CD8-positive, alpha-beta memory T cell (primary cell): ENCODE data around the gene FUT8. TPM values are rescaled to one million over a fixed set of nuclear protein-coding genes. Genes with fewer than 3 reads are reported as not detected.
A peak's percentile ranks its signal among the peaks of the same experiment; 100 is the strongest.

Experiments used
- CTCF ChIA-PET: fragments of 350-600 bp; sonication (Branson Sonifier 250); formaldehyde crosslinking; loops from one replicate; lab custom pipeline; 2021; ENCODE audit warnings: antibody characterized with exemption; lab: Charles Lee
- POLR2A ChIA-PET: fragments of 350-600 bp; sonication (Branson Sonifier 250); formaldehyde crosslinking; loops from one replicate; lab custom pipeline; 2021; ENCODE audit warnings: antibody characterized with exemption; lab: Charles Lee
- DNase-seq, 5 donors: peaks; one replicate each; pipeline versions ENCODE4 v3.0.0 to v3.0.0-alpha.2; 2020 to 2022; ENCODE audit warnings: mixed read lengths in 1 of 5
- H3K27ac ChIP-seq: one replicate; pipeline ENCODE4 v1.7.0; 2013; ENCODE audit warnings: low read depth, mild to moderate bottlenecking, low read length, moderate library complexity
- H3K27me3 ChIP-seq: 2 replicates; pipeline ENCODE4 v1.7.0; 2013; ENCODE audit warnings: low read length, mild to moderate bottlenecking; ENCODE audit not compliant: insufficient read depth, poor library complexity, severe bottlenecking
- H3K36me3 ChIP-seq: 2 replicates; pipeline ENCODE4 v1.7.0; 2013; ENCODE audit warnings: mild to moderate bottlenecking, low read length, moderate library complexity; ENCODE audit not compliant: insufficient read depth
- H3K4me1 ChIP-seq: 2 replicates; pipeline ENCODE4 v1.7.0; 2013; ENCODE audit warnings: mild to moderate bottlenecking, low read length, moderate library complexity; ENCODE audit not compliant: insufficient read depth
- H3K4me3 ChIP-seq: 2 replicates; pipeline ENCODE4 v1.7.0; 2013; ENCODE audit warnings: mild to moderate bottlenecking, low read length
- H3K9me3 ChIP-seq: 2 replicates; pipeline ENCODE4 v1.7.0; 2013; ENCODE audit warnings: mild to moderate bottlenecking, low read length
- H3K27ac Mint-ChIP-seq, 8 donors: one replicate each; pipeline ENCODE4 v1.8.0; 2020 to 2021; ENCODE audit warnings: mixed read lengths in 8 of 8, mild to moderate bottlenecking in 6 of 8, inconsistent platforms in 3 of 8, moderate library complexity in 3 of 8
- H3K27me3 Mint-ChIP-seq, 2 donors: one replicate each; pipeline ENCODE4 v1.8.0; 2020 to 2021; ENCODE audit warnings: mixed read lengths in 2 of 2, mild to moderate bottlenecking in 1 of 2, moderate library complexity in 1 of 2
- H3K36me3 Mint-ChIP-seq, 3 donors: one replicate each; pipeline ENCODE4 v1.8.0; 2020 to 2021; ENCODE audit warnings: mixed read lengths in 3 of 3, inconsistent platforms in 1 of 3, mild to moderate bottlenecking in 1 of 3
- H3K4me1 Mint-ChIP-seq, 3 donors: one replicate each; pipeline ENCODE4 v1.8.0; 2020 to 2021; ENCODE audit warnings: mixed read lengths in 3 of 3, inconsistent platforms in 1 of 3, mild to moderate bottlenecking in 1 of 3
- H3K4me3 Mint-ChIP-seq, 7 donors: one replicate each; pipeline ENCODE4 v1.8.0; 2020 to 2021; ENCODE audit warnings: mixed read lengths in 7 of 7, mild to moderate bottlenecking in 6 of 7, moderate library complexity in 4 of 7, inconsistent platforms in 2 of 7
- H3K9me3 Mint-ChIP-seq, 5 donors: one replicate each; pipeline ENCODE4 v1.8.0; 2020 to 2022; ENCODE audit warnings: mixed read lengths in 5 of 5, mild to moderate bottlenecking in 3 of 5, moderate library complexity in 2 of 5, inconsistent platforms in 1 of 5
- polyA plus RNA-seq: library from polyadenylated mRNA; unstranded; fragments of 300-500 nt; fragmentation: Illumina TruSeq; gene quantifications from one replicate; pipeline ENCODE4 v1.2.3, GENCODE V29; 2021
- total RNA-seq, 2 experiments: library from RNA; stranded (reverse); gene quantifications; one replicate each; pipeline ENCODE4 v1.2.3, GENCODE V29; 2021

FUT8 gene
- total and polyA plus RNA-seq, 3 experiments from 2014 or later: 13.3 to 81.7 (median 76.0) TPM

DNA sequence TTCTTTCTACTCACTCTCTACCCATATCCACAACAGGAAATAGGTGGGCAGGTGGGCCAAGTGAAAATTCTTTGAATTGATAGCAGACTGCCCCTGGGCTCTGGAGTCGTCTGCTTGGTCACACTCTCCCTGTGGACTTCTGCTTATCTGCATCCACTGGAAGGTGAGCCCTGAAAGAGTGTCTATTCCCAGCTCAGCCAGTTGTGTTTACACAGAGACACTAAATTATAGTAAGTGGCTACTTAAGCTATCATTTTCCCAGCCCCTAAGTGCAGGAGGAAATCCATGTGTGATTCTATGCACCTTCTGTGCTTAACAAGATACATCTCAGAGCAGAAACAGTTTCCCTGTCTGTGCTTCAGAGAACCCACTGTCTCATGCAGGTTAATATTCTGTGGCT, 338.4 kb downstream of the FUT8 start:
- POLR2A ChIA-PET: no interaction called here
- H3K27me3 Mint-ChIP-seq: no peaks in the 10 kb centered on the region
- peaks cover 0 to 9% (median under 1%) of the 10 kb centered on the region in 3 donors for H3K36me3 Mint-ChIP-seq
- no peak overlapping the region for H3K4me3 ChIP-seq
- no peaks in the 10 kb centered on the region for H3K9me3 ChIP-seq
- no peaks in the 10 kb centered on the region for H3K36me3 ChIP-seq
- CTCF ChIA-PET: no interaction called here
- no peaks in the 10 kb centered on the region for H3K9me3 Mint-ChIP-seq
- DNase-seq: no peak
- no peaks in the 10 kb centered on the region for H3K4me1 ChIP-seq
- H3K27me3 ChIP-seq: no peaks in the 10 kb centered on the region
- H3K27ac ChIP-seq: no peak overlapping the region
- H3K27ac Mint-ChIP-seq: peak overlapping the region in 3 of 8 donors; percentile 4 to 42 (median 23)
- H3K4me3 Mint-ChIP-seq: no peak overlapping the region
- H3K4me1 Mint-ChIP-seq: peaks cover 0 to 3% (median 0%) of the 10 kb centered on the region in 3 donors

GRCh38 chr14:65751510-65751909, 339.0 kb downstream of the FUT8 start:
- no peaks in the 10 kb centered on the region for H3K4me1 ChIP-seq
- POLR2A ChIA-PET: no interaction called here
- H3K4me3 Mint-ChIP-seq: no peak overlapping the region
- no peak overlapping the region for H3K4me3 ChIP-seq
- no peaks in the 10 kb centered on the region for H3K27me3 Mint-ChIP-seq
- no peak for DNase-seq
- H3K9me3 Mint-ChIP-seq: no peaks in the 10 kb centered on the region
- no peak overlapping the region for H3K27ac ChIP-seq
- H3K36me3 Mint-ChIP-seq: peaks cover 0 to 2% (median 0%) of the 10 kb centered on the region in 3 donors
- peak overlapping the region in 3 of 8 donors; percentile 14 to 23 (median 15) for H3K27ac Mint-ChIP-seq
- H3K36me3 ChIP-seq: no peaks in the 10 kb centered on the region
- CTCF ChIA-PET: no interaction called here
- H3K4me1 Mint-ChIP-seq: peaks cover 0 to 3% (median 0%) of the 10 kb centered on the region in 3 donors
- no peaks in the 10 kb centered on the region for H3K9me3 ChIP-seq
- H3K27me3 ChIP-seq: no peaks in the 10 kb centered on the region

GRCh38 chr14:65753061-65753460, 340.5 kb downstream of the FUT8 start:
- H3K4me3 Mint-ChIP-seq: no peak overlapping the region
- CTCF ChIA-PET: no interaction called here
- no peaks in the 10 kb centered on the region for H3K27me3 Mint-ChIP-seq
- H3K36me3 Mint-ChIP-seq: no peaks in the 10 kb centered on the region
- no peak overlapping the region for H3K4me3 ChIP-seq
- peaks cover 0 to 3% (median 0%) of the 10 kb centered on the region in 3 donors for H3K4me1 Mint-ChIP-seq
- no peaks in the 10 kb centered on the region for H3K9me3 Mint-ChIP-seq
- no peaks in the 10 kb centered on the region for H3K4me1 ChIP-seq
- H3K36me3 ChIP-seq: no peaks in the 10 kb centered on the region
- POLR2A ChIA-PET: no interaction called here
- peak overlapping the region in 1 of 8 donors; percentile 20 for H3K27ac Mint-ChIP-seq
- no peaks in the 10 kb centered on the region for H3K9me3 ChIP-seq
- DNase-seq: no peak
- no peak overlapping the region for H3K27ac ChIP-seq
- H3K27me3 ChIP-seq: no peaks in the 10 kb centered on the region

GRCh38 chr14:65755331-65755730, 342.8 kb downstream of the FUT8 start:
- ChIA-PET CTCF (no interaction called here), POLR2A (no interaction called here)
- peaks cover 0 to 7% (median 0%) of the 10 kb centered on the region in 5 donors for H3K9me3 Mint-ChIP-seq
- H3K36me3 ChIP-seq: no peaks in the 10 kb centered on the region
- H3K27ac ChIP-seq: no peak overlapping the region
- H3K4me3 ChIP-seq: no peak overlapping the region
- no peaks in the 10 kb centered on the region for H3K9me3 ChIP-seq
- H3K27me3 Mint-ChIP-seq: no peaks in the 10 kb centered on the region
- DNase-seq: no peak
- H3K4me1 Mint-ChIP-seq: peaks cover 0 to 3% (median 0%) of the 10 kb centered on the region in 3 donors
- no peak overlapping the region for H3K4me3 Mint-ChIP-seq
- no peaks in the 10 kb centered on the region for H3K4me1 ChIP-seq
- H3K27ac Mint-ChIP-seq: no peak overlapping the region
- H3K36me3 Mint-ChIP-seq: peaks cover 0 to 4% (median 0%) of the 10 kb centered on the region in 3 donors
- H3K27me3 ChIP-seq: no peaks in the 10 kb centered on the region

GRCh38 chr14:65756880-65757279, 344.4 kb downstream of the FUT8 start:
- Histone ChIP-seq H3K4me3 (no peak overlapping the region), H3K36me3 (no peaks in the 10 kb centered on the region), H3K9me3 (no peaks in the 10 kb centered on the region), H3K27me3 (no peaks in the 10 kb centered on the region), H3K27ac (no peak overlapping the region), H3K4me1 (no peaks in the 10 kb centered on the region)
- peaks cover 0 to 4% of the 10 kb centered on the region in 2 donors for H3K27me3 Mint-ChIP-seq
- H3K27ac Mint-ChIP-seq: no peak overlapping the region
- no peak overlapping the region for H3K4me3 Mint-ChIP-seq
- H3K36me3 Mint-ChIP-seq: peaks cover 0 to 9% (median 0%) of the 10 kb centered on the region in 3 donors
- no peak for DNase-seq
- no peaks in the 10 kb centered on the region for H3K4me1 Mint-ChIP-seq
- CTCF ChIA-PET: no interaction called here
- H3K9me3 Mint-ChIP-seq: peaks cover 0 to 10% (median 0%) of the 10 kb centered on the region in 5 donors
- POLR2A ChIA-PET: no interaction called here

GRCh38 chr14:65769151-65769550, 356.6 kb downstream of the FUT8 start:
- no peak for DNase-seq
- Mint-ChIP-seq H3K27me3 (peaks cover 0 to 6% of the 10 kb centered on the region in 2 donors), H3K27ac (no peak overlapping the region), H3K4me3 (no peak overlapping the region), H3K4me1 (no peaks in the 10 kb centered on the region), H3K36me3 (peaks cover 0 to 8% (median 0%) of the 10 kb centered on the region in 3 donors), H3K9me3 (peaks cover 0 to 10% (median 0%) of the 10 kb centered on the region in 5 donors)
- Histone ChIP-seq H3K36me3 (no peaks in the 10 kb centered on the region), H3K4me3 (no peak overlapping the region), H3K27ac (no peak overlapping the region), H3K9me3 (no peaks in the 10 kb centered on the region), H3K27me3 (no peaks in the 10 kb centered on the region), H3K4me1 (no peaks in the 10 kb centered on the region)
- CTCF ChIA-PET: no interaction called here
- POLR2A ChIA-PET: no interaction called here

GRCh38 chr14:65770681-65771080, 358.2 kb downstream of the FUT8 start:
- H3K4me1 ChIP-seq: no peaks in the 10 kb centered on the region
- Mint-ChIP-seq H3K27ac (no peak overlapping the region), H3K4me1 (no peaks in the 10 kb centered on the region), H3K36me3 (peaks cover 0 to 13% (median 1%) of the 10 kb centered on the region in 3 donors), H3K27me3 (peaks cover 0 to 7% of the 10 kb centered on the region in 2 donors), H3K4me3 (no peak overlapping the region), H3K9me3 (peaks cover 0 to 10% (median 0%) of the 10 kb centered on the region in 5 donors)
- no peaks in the 10 kb centered on the region for H3K36me3 ChIP-seq
- no peaks in the 10 kb centered on the region for H3K27me3 ChIP-seq
- H3K27ac ChIP-seq: no peak overlapping the region
- CTCF ChIA-PET: no interaction called here
- H3K9me3 ChIP-seq: no peaks in the 10 kb centered on the region
- no peak overlapping the region for H3K4me3 ChIP-seq
- no peak for DNase-seq
- POLR2A ChIA-PET: no interaction called here

DNA sequence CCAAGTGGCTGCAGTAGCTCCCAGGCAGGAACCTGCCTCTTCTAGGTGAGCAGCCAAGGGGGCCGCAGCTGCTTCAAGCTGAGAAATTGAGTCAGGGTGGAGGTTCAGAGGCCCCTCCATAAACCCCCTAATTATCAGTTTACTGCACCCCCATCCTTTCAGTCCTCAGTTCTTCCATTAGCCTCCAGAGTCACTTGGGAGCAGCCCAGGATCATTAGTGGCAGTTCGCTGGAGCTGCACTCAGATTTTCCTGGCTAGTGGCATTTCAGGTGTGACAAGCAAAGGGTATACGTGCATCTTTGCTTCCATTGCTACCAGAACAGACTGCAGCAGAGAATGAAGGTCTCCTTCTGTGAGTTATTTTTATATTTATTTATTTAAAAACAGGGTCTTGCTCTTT, 358.7 kb downstream of the FUT8 start:
- H3K4me1 ChIP-seq: no peaks in the 10 kb centered on the region
- Mint-ChIP-seq H3K9me3 (peaks cover 0 to 10% (median 0%) of the 10 kb centered on the region in 5 donors), H3K4me1 (no peaks in the 10 kb centered on the region), H3K27me3 (peaks cover 0 to 4% of the 10 kb centered on the region in 2 donors), H3K4me3 (no peak overlapping the region), H3K36me3 (peaks cover 0 to 13% (median 1%) of the 10 kb centered on the region in 3 donors), H3K27ac (no peak overlapping the region)
- POLR2A ChIA-PET: no interaction called here
- no peaks in the 10 kb centered on the region for H3K9me3 ChIP-seq
- no peaks in the 10 kb centered on the region for H3K27me3 ChIP-seq
- H3K27ac ChIP-seq: no peak overlapping the region
- CTCF ChIA-PET: no interaction called here
- H3K4me3 ChIP-seq: no peak overlapping the region
- DNase-seq: no peak
- H3K36me3 ChIP-seq: no peaks in the 10 kb centered on the region
